ENCODE results near the gene HRAS. TPM values are rescaled to one million over a fixed set of nuclear protein-coding genes. Genes with fewer than 3 reads are reported as not detected.

Gene HRAS
- total RNA-seq, 6 donors from 2014 or later: 45.5 to 85.0 (median 59.9) TPM

GRCh38 chr11:506238-506994, 29.0 kb downstream of the HRAS start:
- H3K4me1 ChIP-seq: peaks cover 43 to 57% (median 46%) of the 10 kb centered on the region in 4 donors
- H3K27me3 ChIP-seq: no peaks in the 10 kb centered on the region
- peak; percentile 90 to 91 for ATAC-seq (ENCODE audit: low FRiP score in 2 of 2)
- H3K36me3 ChIP-seq: peaks cover 0 to 34% (median 20%) of the 10 kb centered on the region in 4 donors
- peak; percentile 96 to 100 for DNase-seq
- H3K27ac ChIP-seq: peak overlapping the region; percentile 98 to 100 (median 99)
- H3K9me3 ChIP-seq: no peaks in the 10 kb centered on the region
- peak overlapping the region; percentile 60 to 82 (median 72) for H3K4me3 ChIP-seq
- WGBS, 2 donors: 0% methylated on average over 27 of the region's 71 CpGs
- TF ChIP-seq EP300 (IDR thresholded peaks at IDR 0.05) (peak in 3 of 4 donors; percentile 61 to 88 (median 85)), CTCF (IDR thresholded peaks at IDR 0.05) (peak in 4 of 6 experiments; percentile 16 to 46 (median 32)), POLR2AphosphoS5 (IDR thresholded peaks at IDR 0.05) (peak; percentile 69 to 79), POLR2A (IDR thresholded peaks at IDR 0.05) (peak; percentile 41 to 93 (median 66))

- 72 to 76% methylated on average over 7 of the region's 7 CpGs for WGBS, 2 donors
- Histone ChIP-seq H3K4me3 (peak overlapping the region in 3 of 4 donors; percentile 42 to 70 (median 58)), H3K4me1 (peaks cover 43 to 57% (median 46%) of the 10 kb centered on the region in 4 donors), H3K27ac (peak overlapping the region; percentile 79 to 100 (median 98)), H3K27me3 (no peaks in the 10 kb centered on the region), H3K9me3 (no peaks in the 10 kb centered on the region), H3K36me3 (peaks cover 6 to 41% (median 32%) of the 10 kb centered on the region in 4 donors)
- no peak for ATAC-seq (ENCODE audit: low FRiP score in 2 of 2)
- no peak for DNase-seq
- TF ChIP-seq POLR2A (IDR thresholded peaks at IDR 0.05): no peak
- no peak for TF ChIP-seq CTCF (IDR thresholded peaks at IDR 0.05)
- TF ChIP-seq EP300 (IDR thresholded peaks at IDR 0.05): no peak
- no peak for TF ChIP-seq POLR2AphosphoS5 (IDR thresholded peaks at IDR 0.05)
These were observed 30.4 kb downstream of the HRAS start for GRCh38 chr11:504994-505344.

- peaks cover 13 to 41% (median 37%) of the 10 kb centered on the region in 4 donors for H3K36me3 ChIP-seq
- TF ChIP-seq POLR2A (IDR thresholded peaks at IDR 0.05) (peak in 2 of 4 donors; percentile 24 to 28), EP300 (IDR thresholded peaks at IDR 0.05) (no peak), POLR2AphosphoS5 (IDR thresholded peaks at IDR 0.05) (no peak), CTCF (IDR thresholded peaks at IDR 0.05) (no peak)
- peaks cover 43 to 57% (median 46%) of the 10 kb centered on the region in 4 donors for H3K4me1 ChIP-seq
- H3K9me3 ChIP-seq: no peaks in the 10 kb centered on the region
- ATAC-seq (ENCODE audit: low FRiP score in 2 of 2): peak in 1 of 2 donors; percentile 27
- H3K4me3 ChIP-seq: peak overlapping the region; percentile 42 to 70 (median 53)
- 14 to 40% methylated on average over 22 to 65 of the region's 72 CpGs for WGBS, 2 donors
- peak overlapping the region; percentile 79 to 100 (median 98) for H3K27ac ChIP-seq
- no peaks in the 10 kb centered on the region for H3K27me3 ChIP-seq
- DNase-seq: peak; percentile 55 to 92
These were observed 31.1 kb downstream of the HRAS start for GRCh38 chr11:504053-504993.

- Histone ChIP-seq H3K36me3 (peaks cover 22 to 41% (median 39%) of the 10 kb centered on the region in 4 donors), H3K27ac (peak overlapping the region; percentile 79 to 100 (median 98)), H3K4me3 (peak overlapping the region; percentile 42 to 70 (median 53)), H3K4me1 (peaks cover 43 to 57% (median 46%) of the 10 kb centered on the region in 4 donors), H3K27me3 (no peaks in the 10 kb centered on the region), H3K9me3 (no peaks in the 10 kb centered on the region)
- TF ChIP-seq POLR2A (IDR thresholded peaks at IDR 0.05) (peak in 1 of 4 donors; percentile 49), POLR2AphosphoS5 (IDR thresholded peaks at IDR 0.05) (peak in 1 of 2 donors; percentile 9), EP300 (IDR thresholded peaks at IDR 0.05) (no peak)
- 20 to 42% methylated on average over 4 to 23 of the region's 24 CpGs for WGBS, 2 donors
- peak in 1 of 2 donors; percentile 12 for ATAC-seq (ENCODE audit: low FRiP score in 2 of 2)
- DNase-seq: peak; percentile 75 to 88
These were observed 32.0 kb downstream of the HRAS start for GRCh38 chr11:503179-503981.

Measured in upper lobe of left lung (tissue), 6 donors.